Cardiac muscle cell (in vitro differentiated cells and primary cell): Measurements from ENCODE around the gene DBET. TPM values are rescaled to one million over a fixed set of nuclear protein-coding genes. Genes with fewer than 3 reads are reported as not detected.
"Not testable (repeated sequence)": the region's sequence is repeated elsewhere in the genome, so short reads cannot be mapped to it uniquely, and the experiment has no call there.

Experiments used
- DNase-seq, 2 donors: peaks; one replicate each; pipeline versions ENCODE4 v3.0.0 to v3.0.0-alpha.2; 2010 to 2017; ENCODE audit warnings: low read depth in 1 of 2, low spot score in 1 of 2
- H3K27ac ChIP-seq: fragments of 200-600 bp; sonication (generic); 2 replicates; pipeline ENCODE4 v1.5.1; 2016
- H3K27me3 ChIP-seq: fragments of 200-600 bp; sonication (generic); 2 replicates; pipeline ENCODE4 v1.6.0; 2016; ENCODE audit warnings: control low read depth
- H3K36me3 ChIP-seq: fragments of 200-600 bp; sonication (generic); 2 replicates; pipeline ENCODE4 v1.5.1; 2016; ENCODE audit warnings: control low read depth
- H3K4me1 ChIP-seq: fragments of 200-600 bp; sonication (generic); 2 replicates; pipeline ENCODE4 v1.8.1; 2017; ENCODE audit warnings: low read depth, mild to moderate bottlenecking, mixed run types
- H3K4me3 ChIP-seq: fragments of 200-600 bp; sonication (generic); 2 replicates; pipeline ENCODE4 v1.5.1; 2016; ENCODE audit warnings: mild to moderate bottlenecking
- H3K9me3 ChIP-seq: fragments of 200-600 bp; sonication (generic); 2 replicates; pipeline ENCODE4 v1.5.1; 2017; ENCODE audit warnings: low read depth, mild to moderate bottlenecking, control low read depth
- polyA plus RNA-seq: library from polyadenylated mRNA; unstranded; fragments of >200 nt; fragmentation: Nextera tagmentation; extraction: Ambion mirVana; gene quantifications from 2 replicates; pipeline ENCODE4 v1.2.1, GENCODE V29; 2016
- total RNA-seq: library from RNA; depleted of rRNA; stranded (reverse); fragments of >200 nt; gene quantifications from 2 replicates; pipeline ENCODE4 v1.2.3, GENCODE V29; 2016

DBET gene
- total and polyA plus RNA-seq, 2 experiments from 2014 or later: not detected

DNA sequence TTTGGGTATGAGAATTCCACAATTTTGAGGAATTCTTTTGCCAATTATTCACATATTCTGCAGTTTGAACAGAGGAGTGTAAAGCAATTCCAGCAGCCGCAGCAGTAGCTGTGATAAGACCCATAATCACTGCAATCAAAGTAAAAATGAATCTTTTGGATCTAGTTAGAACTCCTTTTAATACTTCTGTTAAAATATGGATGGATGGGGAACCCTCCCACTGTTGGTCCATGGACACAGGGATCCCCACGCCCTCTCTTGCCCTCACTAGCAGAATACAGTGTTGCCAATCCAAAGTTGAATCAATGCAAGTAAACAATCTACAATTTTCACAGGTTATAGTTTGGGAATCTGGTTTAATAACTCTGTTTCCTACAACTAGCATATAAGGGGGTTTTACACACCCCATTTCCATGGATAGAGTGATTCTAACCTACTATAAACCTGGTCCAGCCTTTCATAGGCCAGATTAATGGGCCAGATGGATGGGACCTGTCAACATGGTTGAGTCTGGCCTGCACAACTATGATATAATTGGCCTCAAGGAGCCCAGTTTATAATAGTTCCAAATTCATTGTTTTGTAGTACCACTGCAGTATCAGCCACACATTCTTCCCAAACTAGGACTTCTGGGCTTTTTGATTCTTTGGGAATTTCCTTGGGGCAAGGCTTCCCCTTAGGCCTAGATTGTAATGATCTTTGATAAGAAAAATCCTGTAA lies 43.6 kb downstream of the DBET start:
- H3K4me1 ChIP-seq, DNase-seq, H3K4me3 ChIP-seq, H3K36me3 ChIP-seq, H3K27ac ChIP-seq, H3K27me3 ChIP-seq: not testable (repeated sequence)
- peaks cover 40% of the 10 kb centered on the region for H3K9me3 ChIP-seq

DNA sequence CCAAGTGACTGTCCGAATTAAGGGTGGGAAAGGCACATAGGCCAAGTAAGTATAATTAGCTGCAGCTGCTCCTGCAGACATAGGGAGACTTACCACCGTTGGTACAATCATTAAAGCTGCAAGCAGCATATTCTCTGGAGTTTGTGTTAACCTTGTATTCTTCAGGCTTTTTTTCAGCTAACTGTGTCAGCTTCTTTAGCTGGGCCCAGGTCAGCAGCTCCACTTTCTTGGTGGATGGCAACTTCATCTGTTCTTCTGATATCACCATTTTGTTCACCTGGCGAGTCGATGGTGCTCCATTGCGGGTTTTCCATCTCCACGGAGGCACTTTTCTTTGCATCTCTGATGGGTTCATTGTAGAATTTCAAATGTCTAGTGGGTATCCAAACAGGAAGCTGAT lies 44.5 kb downstream of the DBET start:
- H3K4me1 ChIP-seq, H3K36me3 ChIP-seq, DNase-seq, H3K4me3 ChIP-seq, H3K27me3 ChIP-seq, H3K27ac ChIP-seq: not testable (repeated sequence)
- H3K9me3 ChIP-seq: peaks cover 40% of the 10 kb centered on the region

DNA sequence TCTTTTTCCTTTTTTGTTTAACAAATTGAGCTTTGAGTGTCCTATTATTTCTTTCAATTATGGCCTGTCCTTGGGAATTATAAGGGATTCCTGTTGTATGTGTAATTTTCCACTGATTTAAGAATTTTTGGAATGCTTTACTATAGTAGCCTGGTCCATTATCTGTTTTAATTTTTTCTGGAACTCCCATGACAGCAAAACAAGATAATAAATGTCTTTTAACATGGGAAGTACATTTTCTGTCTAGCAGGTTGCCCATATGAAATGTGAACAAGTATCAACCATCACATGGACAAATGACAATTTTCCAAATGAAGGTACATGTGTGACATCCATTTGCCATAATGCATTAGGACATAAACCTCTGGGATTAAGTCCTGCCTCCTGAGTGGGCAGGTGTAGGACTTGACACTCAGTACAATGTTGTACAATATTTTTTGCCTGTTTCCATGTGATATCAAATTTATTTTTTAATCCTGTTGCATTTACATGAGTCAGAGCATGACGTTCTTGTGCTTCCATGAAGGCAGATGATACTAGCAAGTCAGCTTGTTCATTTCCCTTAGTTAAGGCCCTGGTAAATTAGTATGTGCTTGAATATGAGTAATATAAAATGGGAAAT lies 45.2 kb downstream of the DBET start:
- H3K9me3 ChIP-seq: peaks cover 40% of the 10 kb centered on the region
- not testable (repeated sequence) for H3K27me3 ChIP-seq, H3K27ac ChIP-seq, H3K36me3 ChIP-seq, DNase-seq, H3K4me1 ChIP-seq, H3K4me3 ChIP-seq

DNA sequence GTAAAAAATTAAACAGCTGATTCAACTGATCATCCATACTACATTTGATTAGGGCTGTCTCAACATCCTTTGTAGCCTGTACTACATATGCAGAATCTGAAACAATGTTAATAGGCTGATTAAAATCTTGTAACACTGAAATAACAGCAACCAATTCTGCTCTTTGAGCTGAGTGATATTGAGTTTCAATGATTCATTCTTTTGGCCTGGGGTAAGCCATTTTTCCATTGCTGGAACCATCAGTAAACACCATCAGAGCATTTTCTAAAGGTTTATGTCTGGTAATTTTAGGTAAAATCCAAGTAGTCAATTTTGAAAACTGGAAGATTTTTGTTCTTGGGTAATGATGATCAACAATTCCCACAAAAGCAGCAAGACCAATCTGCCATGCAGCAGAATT lies 45.7 kb downstream of the DBET start:
- not testable (repeated sequence) for H3K4me1 ChIP-seq, H3K27ac ChIP-seq, H3K4me3 ChIP-seq, H3K36me3 ChIP-seq, H3K27me3 ChIP-seq, DNase-seq
- H3K9me3 ChIP-seq: peaks cover 40% of the 10 kb centered on the region

DNA sequence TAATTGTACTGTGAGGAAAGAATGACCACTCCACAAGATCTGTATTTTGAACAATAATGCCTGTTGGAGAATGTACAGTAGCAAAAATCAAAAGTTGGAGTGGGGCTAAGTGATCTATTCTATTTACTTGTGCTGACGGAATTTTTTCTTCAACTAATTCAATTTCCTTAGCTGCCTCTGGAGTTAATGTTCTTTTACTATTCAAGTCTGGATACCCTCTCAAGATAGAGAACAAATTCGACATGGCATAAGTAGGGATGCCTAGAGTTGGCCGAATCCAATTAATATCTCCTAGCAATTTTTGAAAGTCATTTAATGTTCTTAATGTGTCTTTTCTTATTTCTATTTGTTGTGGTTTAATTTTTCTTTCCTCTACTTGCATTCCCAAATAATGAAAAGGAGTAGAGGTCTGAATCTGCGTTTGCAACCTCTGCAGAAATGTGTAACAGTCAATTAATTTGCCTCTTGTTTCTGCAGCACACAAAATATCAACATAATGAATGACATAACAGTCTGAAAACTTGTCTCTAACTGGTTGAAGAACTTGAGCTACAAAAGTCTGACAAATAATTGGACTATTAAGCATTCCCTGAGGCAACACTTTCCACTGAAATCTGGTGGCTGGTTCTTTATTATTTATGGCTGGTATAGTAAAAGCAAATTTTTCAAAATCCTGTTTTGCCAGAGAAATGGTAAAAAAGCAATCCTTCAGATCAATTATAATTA lies 46.4 kb downstream of the DBET start:
- H3K4me3 ChIP-seq, DNase-seq, H3K27ac ChIP-seq, H3K36me3 ChIP-seq, H3K4me1 ChIP-seq, H3K27me3 ChIP-seq: not testable (repeated sequence)
- H3K9me3 ChIP-seq: peaks cover 40% of the 10 kb centered on the region

DNA sequence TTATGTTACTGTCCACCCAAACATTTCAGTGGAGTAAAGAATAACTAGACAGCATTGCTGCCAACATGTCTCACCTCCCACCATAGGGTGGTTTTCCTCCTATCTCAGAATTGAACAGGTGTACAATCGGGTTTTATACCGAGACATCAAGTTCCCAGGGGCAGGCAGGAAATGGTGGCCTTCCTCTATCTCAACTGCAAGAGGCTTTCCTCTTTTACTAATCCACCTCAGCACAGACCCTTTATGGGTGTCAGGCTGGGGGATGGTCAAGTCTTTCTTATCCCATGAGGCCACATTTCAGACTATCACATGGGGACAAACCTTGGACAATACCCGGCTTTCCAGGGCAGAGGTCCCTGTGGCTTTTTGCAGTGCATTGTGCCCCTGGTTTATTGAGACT lies 48.6 kb downstream of the DBET start:
- peaks cover 25% of the 10 kb centered on the region for H3K9me3 ChIP-seq
- DNase-seq, H3K36me3 ChIP-seq, H3K27me3 ChIP-seq, H3K27ac ChIP-seq, H3K4me3 ChIP-seq, H3K4me1 ChIP-seq: not testable (repeated sequence)

DNA sequence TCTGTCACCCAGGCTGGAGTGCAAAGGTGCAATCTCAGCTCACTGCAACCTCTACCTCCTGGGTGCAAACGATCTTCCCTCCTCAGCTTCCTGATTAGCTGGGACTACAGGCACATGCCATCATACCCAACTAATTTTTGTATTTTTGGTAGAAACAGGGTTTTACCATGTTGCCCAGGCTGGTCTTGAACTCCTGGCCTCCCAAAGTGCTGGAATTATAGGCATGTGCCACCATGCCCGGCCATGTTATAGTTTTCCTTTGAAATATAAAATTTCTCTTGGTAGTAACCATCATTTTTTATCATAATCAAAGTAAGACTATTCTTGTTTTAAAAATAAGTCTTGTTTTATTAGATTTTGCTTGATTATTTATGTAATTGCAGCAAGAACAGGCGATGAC lies 50.7 kb downstream of the DBET start:
- not testable (repeated sequence) for H3K27ac ChIP-seq, H3K4me1 ChIP-seq, H3K4me3 ChIP-seq, H3K27me3 ChIP-seq, DNase-seq, H3K36me3 ChIP-seq
- H3K9me3 ChIP-seq: peaks cover 16% of the 10 kb centered on the region

Other genes starting within 250 kb of the DBET start
- gene FRG1, start 123.6 kb upstream of the DBET start, total RNA-seq: 39.7 and 40.5 TPM in 2 replicates
- gene FRG1, start 123.6 kb upstream of the DBET start, polyA plus RNA-seq: 38.8 and 43.5 TPM in 2 replicates
- gene FRG2, start 37.2 kb upstream of the DBET start, total RNA-seq: not detected in 2 replicates
- gene FRG2, start 37.2 kb upstream of the DBET start, polyA plus RNA-seq: not detected in 2 replicates
- gene DUX4, start 109.3 kb downstream of the DBET start, total RNA-seq: not detected in 2 replicates
- gene DUX4, start 109.3 kb downstream of the DBET start, polyA plus RNA-seq: 0.12 TPM in 1 of 2 replicates, not detected in the other